ENCODE measurements around the gene ZBTB48. TPM values are rescaled to one million over a fixed set of nuclear protein-coding genes. Genes with fewer than 3 reads are reported as not detected.

Gene ZBTB48
- total RNA-seq, 2 donors from 2014 or later: 28.2 to 31.0 TPM

- Mint-ChIP-seq H3K36me3 (ENCODE audit: low read depth) (peaks cover 58% of the 10 kb centered on the region), H3K4me3 (no peak overlapping the region), H3K27ac (peak overlapping the region; percentile 44), H3K27me3 (ENCODE audit: insufficient read depth) (no peaks in the 10 kb centered on the region), H3K9me3 (no peaks in the 10 kb centered on the region), H3K4me1 (peaks cover 7% of the 10 kb centered on the region)
- no peaks in the 10 kb centered on the region for H3K4me1 ChIP-seq (ENCODE audit: control insufficient read depth, insufficient read depth, low read length)
- H3K36me3 ChIP-seq (ENCODE audit: control insufficient read depth, insufficient read depth, low read length): peaks cover 65% of the 10 kb centered on the region
- DNase-seq: no peak
- 88 to 92% methylated on average over 5 to 8 of the region's 8 CpGs for WGBS, 2 experiments (ENCODE audit: insufficient coverage in 1 of 2, insufficient read length in 1 of 2)
- H3K9ac ChIP-seq (ENCODE audit: extremely low read depth, low read length, poor library complexity, severe bottlenecking): no peak overlapping the region
- TF ChIP-seq, protein P1, sequence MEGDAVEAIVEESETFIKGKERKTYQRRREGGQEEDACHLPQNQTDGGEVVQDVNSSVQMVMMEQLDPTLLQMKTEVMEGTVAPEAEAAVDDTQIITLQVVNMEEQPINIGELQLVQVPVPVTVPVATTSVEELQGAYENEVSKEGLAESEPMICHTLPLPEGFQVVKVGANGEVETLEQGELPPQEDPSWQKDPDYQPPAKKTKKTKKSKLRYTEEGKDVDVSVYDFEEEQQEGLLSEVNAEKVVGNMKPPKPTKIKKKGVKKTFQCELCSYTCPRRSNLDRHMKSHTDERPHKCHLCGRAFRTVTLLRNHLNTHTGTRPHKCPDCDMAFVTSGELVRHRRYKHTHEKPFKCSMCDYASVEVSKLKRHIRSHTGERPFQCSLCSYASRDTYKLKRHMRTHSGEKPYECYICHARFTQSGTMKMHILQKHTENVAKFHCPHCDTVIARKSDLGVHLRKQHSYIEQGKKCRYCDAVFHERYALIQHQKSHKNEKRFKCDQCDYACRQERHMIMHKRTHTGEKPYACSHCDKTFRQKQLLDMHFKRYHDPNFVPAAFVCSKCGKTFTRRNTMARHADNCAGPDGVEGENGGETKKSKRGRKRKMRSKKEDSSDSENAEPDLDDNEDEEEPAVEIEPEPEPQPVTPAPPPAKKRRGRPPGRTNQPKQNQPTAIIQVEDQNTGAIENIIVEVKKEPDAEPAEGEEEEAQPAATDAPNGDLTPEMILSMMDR (conservative IDR thresholded peaks at IDR 0.05): no peak
- H3K4me3 ChIP-seq (ENCODE audit: low read length): no peak overlapping the region
- no peaks in the 10 kb centered on the region for H3K27me3 ChIP-seq (ENCODE audit: control insufficient read depth, insufficient read depth, low read length, poor library complexity, severe bottlenecking)
- H3K9me3 ChIP-seq (ENCODE audit: control insufficient read depth, low read length): no peaks in the 10 kb centered on the region
- no peak overlapping the region for H3K27ac ChIP-seq (ENCODE audit: low read depth, low read length)
These were observed 45.5 kb upstream of the ZBTB48 start for GRCh38 chr1:6534248-6534822.

DNA sequence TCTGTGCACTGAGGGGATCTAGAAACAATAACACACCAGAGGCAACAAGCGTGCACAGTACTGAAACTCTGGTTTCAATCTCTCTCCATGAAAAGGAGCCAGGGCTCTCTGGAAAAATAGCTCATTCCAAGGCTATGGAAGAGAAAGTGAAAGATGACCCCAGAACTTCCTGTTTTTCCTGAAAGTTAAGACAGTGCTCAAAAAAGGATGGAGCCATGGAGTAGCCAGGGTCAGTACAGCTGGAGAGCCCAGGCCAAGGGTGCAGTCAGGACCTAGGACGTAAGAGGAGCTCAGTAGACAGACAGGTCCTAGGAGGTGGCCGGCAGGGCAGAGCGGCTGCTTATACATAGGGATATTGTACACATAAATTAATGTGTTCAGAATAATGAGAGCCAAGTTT, 44.6 kb upstream of the ZBTB48 start:
- Histone ChIP-seq H3K9me3 (ENCODE audit: control insufficient read depth, low read length) (no peaks in the 10 kb centered on the region), H3K36me3 (ENCODE audit: control insufficient read depth, insufficient read depth, low read length) (peaks cover 64% of the 10 kb centered on the region), H3K4me3 (ENCODE audit: low read length) (no peak overlapping the region), H3K4me1 (ENCODE audit: control insufficient read depth, insufficient read depth, low read length) (no peaks in the 10 kb centered on the region), H3K27ac (ENCODE audit: low read depth, low read length) (no peak overlapping the region), H3K9ac (ENCODE audit: extremely low read depth, low read length, poor library complexity, severe bottlenecking) (no peak overlapping the region), H3K27me3 (ENCODE audit: control insufficient read depth, insufficient read depth, low read length, poor library complexity, severe bottlenecking) (no peaks in the 10 kb centered on the region)
- no peak for DNase-seq
- Mint-ChIP-seq H3K27ac (peak overlapping the region; percentile 68), H3K4me1 (peaks cover 7% of the 10 kb centered on the region), H3K36me3 (ENCODE audit: low read depth) (peaks cover 59% of the 10 kb centered on the region), H3K27me3 (ENCODE audit: insufficient read depth) (no peaks in the 10 kb centered on the region), H3K9me3 (no peaks in the 10 kb centered on the region), H3K4me3 (no peak overlapping the region)
- TF ChIP-seq, protein P1 (conservative IDR thresholded peaks at IDR 0.05): no peak
- WGBS, 2 experiments (ENCODE audit: insufficient coverage in 1 of 2, insufficient read length in 1 of 2): 81 to 97% methylated on average over 4 of the region's 4 CpGs

GRCh38 chr1:6536291-6536690, 43.5 kb upstream of the ZBTB48 start:
- H3K27me3 Mint-ChIP-seq (ENCODE audit: insufficient read depth): no peaks in the 10 kb centered on the region
- no peak overlapping the region for H3K27ac Mint-ChIP-seq

More at GRCh38 chr1:6536291-6536690, 43.5 kb upstream of the ZBTB48 start:
- peaks cover 7% of the 10 kb centered on the region for H3K4me1 Mint-ChIP-seq
- no peak for DNase-seq
- no peaks in the 10 kb centered on the region for H3K9me3 Mint-ChIP-seq
- Histone ChIP-seq H3K9ac (ENCODE audit: extremely low read depth, low read length, poor library complexity, severe bottlenecking) (no peak overlapping the region), H3K36me3 (ENCODE audit: control insufficient read depth, insufficient read depth, low read length) (peaks cover 63% of the 10 kb centered on the region), H3K27me3 (ENCODE audit: control insufficient read depth, insufficient read depth, low read length, poor library complexity, severe bottlenecking) (no peaks in the 10 kb centered on the region), H3K9me3 (ENCODE audit: control insufficient read depth, low read length) (no peaks in the 10 kb centered on the region), H3K4me1 (ENCODE audit: control insufficient read depth, insufficient read depth, low read length) (no peaks in the 10 kb centered on the region), H3K27ac (ENCODE audit: low read depth, low read length) (no peak overlapping the region), H3K4me3 (ENCODE audit: low read length) (no peak overlapping the region)
- H3K4me3 Mint-ChIP-seq: no peak overlapping the region
- TF ChIP-seq, protein P1 (conservative IDR thresholded peaks at IDR 0.05): no peak
- WGBS, 2 experiments (ENCODE audit: insufficient coverage in 1 of 2, insufficient read length in 1 of 2): 67 to 93% methylated on average over 1 of the region's 5 CpGs
- H3K36me3 Mint-ChIP-seq (ENCODE audit: low read depth): peaks cover 55% of the 10 kb centered on the region

Measured in endodermal cell (in vitro differentiated cells).